Cardiac septum (tissue), 1 donor: ENCODE data around the gene ITSN1. TPM values are rescaled to one million over a fixed set of nuclear protein-coding genes. Genes with fewer than 3 reads are reported as not detected.

Experiments
- DNase-seq: peaks from one replicate; pipeline ENCODE4 v3.0.0-alpha.2; 2020; ENCODE audit warnings: low spot score
- intact Hi-C: fragments of 100-400 bp; cut with DNase I; formaldehyde crosslinking; loops from one replicate; pipeline ENCODE4 v1.14.0; 2022
- total RNA-seq: library from RNA; stranded (reverse); fragmentation: NEBNext Ultra II Directional; extraction: Animal tissue kit (Norgen Biotek cat#: 25700); gene quantifications from one replicate; pipeline ENCODE4 v1.2.1, GENCODE V29; 2021
- donor health status: DM: no; HTN: no; CAD: no.

The ITSN1 gene
- total RNA-seq, 1 donor from 2014 or later = 25.5 TPM

DNA sequence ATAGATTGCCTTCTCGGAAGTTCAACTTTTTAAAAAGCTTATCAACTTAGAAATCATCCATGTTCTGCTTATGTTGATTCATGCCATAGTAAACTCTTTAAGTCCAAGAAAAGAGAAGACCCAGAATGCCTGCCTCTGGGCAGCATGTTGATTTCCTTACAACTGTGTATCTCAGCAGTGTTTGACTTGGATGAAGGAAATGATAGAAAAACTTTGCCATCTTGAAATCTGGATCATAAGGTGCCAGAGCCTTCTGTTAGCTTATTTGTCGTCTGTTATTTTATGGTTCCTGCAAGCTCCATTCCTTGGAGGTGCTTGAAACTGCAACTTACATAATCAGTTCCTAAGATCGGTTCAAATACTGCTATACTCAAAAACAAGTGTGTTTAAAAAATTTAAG, 148.8 kb downstream of the ITSN1 start:
- intact Hi-C loops = no loop called here
- DNase-seq = no peak

DNA sequence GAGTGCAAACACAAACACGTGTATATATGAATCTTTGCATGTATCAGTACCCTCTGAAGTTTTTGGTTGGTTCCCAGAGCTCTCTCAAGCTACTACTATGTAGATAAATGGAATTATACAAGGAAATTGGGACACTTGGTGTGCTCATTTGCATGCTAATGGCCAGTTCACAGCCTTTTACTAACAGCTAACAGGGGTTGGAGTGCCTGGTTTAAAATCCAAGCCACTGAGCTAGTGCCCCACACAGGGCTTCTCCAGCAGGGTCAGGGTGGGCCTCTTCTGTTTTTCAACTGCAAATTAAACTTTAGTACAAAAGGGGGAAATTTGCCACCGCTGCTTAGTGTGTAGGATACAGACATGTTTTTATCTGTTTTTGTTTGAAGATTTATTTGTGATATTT, 152.3 kb downstream of the ITSN1 start:
- intact Hi-C loops = no loop called here
- no peak for DNase-seq

DNA sequence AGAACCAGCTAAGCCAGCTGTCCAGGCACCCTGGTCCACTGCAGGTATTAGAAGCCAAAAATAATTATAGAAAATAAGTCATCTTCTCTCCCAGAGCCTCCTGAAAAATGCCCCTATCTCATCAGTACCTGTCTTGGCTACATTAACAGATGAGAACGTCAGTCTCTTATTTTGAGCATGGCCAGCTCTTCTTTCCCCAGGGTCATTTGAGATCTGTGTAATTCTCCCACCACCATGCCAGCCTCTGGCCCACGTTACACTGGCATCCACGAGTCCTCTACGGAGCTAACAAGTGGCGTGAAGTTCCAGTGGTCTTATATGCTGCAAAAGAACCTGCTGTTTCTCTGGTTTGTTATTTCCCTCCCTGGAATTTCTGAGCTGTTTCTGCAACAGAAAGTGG, 155.3 kb downstream of the ITSN1 start:
- no peak for DNase-seq
- intact Hi-C loops = no loop called here

DNA sequence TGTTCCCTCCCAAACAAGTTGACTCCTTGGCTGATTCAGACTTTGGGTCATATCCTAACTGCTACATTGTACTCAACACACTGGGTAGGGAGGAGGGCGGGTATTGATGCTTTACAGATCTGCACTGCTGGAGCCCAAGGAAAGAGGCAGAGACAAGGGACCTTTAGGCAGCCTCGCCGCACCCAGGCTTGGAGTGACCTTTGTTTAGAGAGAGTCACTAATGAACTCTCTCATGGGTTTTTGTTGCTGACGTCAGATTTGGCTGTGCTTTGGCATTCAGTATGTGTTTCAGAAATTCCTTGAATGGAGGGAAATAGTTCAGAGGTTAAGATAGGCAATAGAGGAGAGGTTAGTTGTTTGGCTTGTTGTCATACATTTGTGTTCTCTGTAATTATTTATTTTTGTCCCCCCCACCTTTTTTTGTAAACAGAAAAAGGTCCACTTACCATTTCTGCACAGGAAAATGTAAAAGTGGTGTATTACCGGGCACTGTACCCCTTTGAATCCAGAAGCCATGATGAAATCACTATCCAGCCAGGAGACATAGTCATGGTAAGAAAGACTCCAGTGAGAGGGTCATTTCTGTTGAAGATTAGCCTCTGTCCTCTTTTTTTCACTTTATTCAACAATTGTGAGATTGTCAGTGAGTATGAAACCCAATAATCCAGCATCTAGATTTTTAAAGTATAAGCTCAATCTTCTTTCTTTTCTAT, 157.2 kb downstream of the ITSN1 start:
- intact Hi-C loops = no loop called here
- DNase-seq = no peak

DNA sequence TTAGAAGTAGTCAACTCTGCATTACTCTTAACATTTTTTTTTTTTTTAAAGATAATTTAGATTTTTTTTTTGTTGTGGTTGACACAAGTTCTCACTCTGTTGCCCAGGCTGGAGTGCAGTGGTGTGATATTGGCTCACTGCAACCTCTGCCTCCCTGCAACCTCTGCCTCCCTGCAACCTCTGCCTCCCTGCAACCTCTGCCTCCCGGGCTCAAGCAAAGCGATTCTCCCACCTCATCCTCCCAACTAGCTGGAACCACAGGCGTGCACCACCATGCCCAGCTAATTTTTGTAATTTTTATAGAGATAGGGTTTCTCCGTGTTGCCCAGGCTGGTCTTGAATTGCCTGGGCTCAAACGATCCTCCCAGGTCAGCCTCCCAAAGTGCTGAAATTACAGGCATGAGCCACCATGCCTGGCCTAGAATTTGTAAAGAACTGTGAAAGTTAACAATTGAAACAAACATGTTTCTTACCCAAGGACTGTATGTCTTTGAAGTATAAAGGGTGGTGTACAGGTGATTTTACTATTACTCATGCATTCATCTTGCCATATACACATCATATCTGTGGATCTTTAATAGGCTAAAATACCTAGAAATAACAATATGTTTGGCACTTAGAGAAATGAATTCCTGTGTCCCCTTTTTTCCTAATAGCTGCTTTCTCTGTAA, 158.6 kb downstream of the ITSN1 start:
- intact Hi-C loops = no loop called here
- no peak for DNase-seq

DNA sequence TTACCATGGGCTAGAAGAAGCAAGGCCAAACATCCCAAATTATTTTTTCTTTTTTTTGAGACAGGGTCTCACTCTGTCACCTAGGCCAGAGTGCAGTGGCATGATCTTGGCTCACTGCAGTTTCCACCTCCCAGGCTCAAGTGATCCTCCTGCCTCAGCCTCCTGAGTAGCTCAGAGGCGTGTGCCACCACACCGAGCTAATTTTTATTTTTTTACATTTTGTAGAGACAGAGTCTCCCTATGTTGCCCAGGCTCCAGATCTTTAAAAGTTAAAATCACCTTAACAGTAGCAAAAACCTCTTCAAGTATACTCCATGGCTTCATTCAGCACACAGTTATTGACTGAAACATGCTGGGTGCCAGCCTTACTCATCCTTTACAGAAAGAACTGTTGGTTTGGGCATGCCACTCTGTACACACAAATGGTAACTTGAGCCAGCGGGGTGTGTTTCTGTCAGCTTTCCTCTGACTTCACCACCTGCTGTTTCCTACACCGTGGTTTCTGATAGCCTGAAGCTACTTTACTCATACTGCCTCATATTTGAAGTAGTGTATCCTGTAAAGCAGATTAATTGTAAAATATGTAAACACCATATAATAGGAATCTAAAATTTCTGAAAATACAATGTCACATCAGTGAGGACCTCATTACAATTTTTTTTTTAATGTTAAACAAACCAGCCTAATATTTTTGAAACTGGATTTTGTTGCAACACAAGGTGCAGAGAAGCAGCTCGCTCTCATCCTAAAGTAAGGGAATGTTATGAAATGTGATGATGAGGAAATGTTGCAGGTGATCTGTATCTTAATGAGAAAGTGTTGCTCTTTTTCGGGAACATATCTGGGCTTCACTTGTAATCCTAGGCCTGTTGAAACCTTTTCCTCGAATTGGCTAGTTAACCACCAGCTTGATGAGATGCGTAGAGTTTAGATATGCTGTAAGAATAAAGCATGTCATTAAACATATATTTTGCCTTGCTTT, 159.4 kb downstream of the ITSN1 start:
- intact Hi-C loops = no loop called here
- DNase-seq = no peak

DNA sequence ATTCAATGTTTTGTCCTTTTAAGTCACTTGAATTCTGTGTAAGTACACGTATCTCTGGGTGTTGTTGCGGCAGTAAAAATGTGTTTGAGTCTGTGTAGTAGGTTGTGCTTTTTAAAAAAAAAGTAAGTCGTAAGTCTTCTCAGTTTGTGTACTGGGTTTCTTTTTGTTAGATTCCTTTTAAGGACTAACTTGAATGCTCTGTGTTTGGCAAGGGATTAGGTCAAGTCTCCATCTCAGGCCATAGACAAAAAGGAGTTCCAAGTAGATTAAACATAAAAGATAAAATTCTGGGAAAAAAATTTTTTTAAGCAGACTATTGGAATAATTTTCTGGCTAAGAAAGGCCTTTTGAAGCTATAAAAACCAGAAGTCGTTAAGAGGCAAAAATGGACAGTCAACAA, 160.2 kb downstream of the ITSN1 start:
- no peak for DNase-seq
- intact Hi-C loops = no loop called here

DNA sequence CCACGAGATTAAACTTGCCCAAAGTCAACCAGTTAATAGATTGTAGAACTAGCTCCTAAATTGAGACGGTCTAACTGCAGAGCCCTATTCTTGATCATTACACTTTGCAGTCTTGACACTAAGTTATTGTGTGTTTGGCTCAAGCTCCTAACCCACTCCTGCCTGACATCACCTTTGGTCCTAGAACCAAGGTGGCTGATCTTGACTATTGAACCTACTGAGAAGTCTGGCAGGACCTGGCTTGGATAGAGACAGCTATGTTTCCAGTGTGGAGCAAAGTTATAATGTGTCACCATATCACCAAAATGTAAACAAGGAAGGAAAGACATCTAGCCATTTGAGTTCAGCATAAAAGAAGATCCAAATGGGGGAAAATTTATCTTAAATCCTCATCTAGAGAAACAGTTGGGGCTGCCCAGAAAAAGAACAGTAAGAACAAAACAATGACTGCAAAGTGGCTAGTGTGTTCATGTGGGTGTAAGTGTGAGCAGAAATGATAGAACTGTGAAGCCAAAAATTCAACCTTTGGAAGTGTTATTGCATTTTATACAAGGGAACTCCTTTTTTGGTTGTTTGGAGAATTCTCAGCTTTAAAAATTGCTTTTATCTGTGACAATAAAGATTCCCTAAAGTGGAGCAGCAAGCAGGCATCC, 166.5 kb downstream of the ITSN1 start:
- intact Hi-C loops = no loop called here
- DNase-seq = no peak

DNA sequence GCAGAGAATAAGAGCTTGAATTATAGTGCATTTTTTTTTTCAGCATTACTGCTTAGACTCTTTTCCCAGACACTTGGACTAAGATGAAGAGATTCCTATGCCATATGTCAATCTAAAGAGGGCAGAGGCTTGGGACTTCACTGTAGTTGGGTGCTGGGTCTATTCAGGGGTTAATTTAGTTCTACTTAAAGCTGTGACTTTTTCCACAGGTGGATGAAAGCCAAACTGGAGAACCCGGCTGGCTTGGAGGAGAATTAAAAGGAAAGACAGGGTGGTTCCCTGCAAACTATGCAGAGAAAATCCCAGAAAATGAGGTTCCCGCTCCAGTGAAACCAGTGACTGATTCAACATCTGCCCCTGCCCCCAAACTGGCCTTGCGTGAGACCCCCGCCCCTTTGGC, 168.5 kb downstream of the ITSN1 start:
- intact Hi-C loops = no loop called here
- DNase-seq = no peak

DNA sequence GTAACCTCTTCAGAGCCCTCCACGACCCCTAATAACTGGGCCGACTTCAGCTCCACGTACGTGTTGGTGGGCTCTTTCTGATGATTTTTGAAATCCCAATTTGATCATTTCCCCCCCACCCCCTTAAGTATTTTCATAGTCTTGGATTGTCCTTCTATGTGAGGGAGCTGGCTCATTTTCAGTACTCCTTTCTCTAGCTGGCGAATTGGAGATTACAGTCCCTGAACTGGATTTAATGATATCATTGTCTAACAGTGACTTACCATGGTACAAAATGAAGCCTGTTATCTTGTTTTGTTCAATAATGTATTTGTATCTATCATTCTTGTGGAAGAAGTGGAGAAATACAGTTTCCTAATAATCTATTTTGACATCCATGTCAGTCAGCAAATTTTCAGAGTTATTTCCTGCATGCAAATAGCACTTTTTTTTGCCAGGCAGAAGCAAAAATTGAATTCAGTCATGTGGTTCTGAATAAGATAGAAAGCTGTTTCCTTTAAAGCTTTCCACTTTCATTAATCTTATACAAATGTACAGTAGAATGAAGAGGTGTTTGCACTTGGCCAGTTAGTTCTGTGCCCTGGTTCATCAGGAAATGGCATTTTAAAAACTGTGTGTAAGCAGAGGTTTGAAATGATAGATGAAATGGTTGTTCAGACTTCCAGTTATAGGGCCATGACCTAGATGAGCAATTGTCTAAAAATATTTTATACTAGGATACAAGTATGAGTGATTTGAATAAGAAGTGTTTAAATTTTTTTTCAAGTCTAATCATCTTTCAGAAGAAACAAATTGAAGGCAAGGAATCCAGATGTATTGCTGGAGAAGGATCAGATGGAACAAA, 169.1 kb downstream of the ITSN1 start:
- intact Hi-C loops = no loop called here

DNA sequence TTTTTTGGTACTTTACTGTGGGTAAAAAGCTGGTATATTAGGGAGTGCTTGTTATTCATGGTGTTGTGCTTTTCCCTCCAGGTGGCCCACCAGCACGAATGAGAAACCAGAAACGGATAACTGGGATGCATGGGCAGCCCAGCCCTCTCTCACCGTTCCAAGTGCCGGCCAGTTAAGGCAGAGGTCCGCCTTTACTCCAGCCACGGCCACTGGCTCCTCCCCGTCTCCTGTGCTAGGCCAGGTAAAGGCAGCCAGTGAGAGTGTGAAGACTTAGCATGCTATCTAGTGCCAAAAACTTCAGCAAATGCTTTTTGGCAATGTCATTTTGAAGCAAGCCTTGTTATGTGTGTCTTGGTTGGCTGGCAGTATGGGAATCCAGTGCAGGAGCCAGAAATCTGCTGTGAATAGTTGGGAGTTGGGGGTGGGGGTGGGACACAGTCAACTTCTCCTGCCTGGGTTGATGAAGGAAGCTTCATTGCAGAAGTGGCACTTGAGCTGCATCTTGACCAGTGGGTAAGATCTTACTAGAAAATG, 171.6 kb downstream of the ITSN1 start:
- no peak for DNase-seq
- intact Hi-C loops = no loop called here

More for the DNA sequence above, 169.1 kb downstream of the ITSN1 start:
- no peak for DNase-seq

DNA sequence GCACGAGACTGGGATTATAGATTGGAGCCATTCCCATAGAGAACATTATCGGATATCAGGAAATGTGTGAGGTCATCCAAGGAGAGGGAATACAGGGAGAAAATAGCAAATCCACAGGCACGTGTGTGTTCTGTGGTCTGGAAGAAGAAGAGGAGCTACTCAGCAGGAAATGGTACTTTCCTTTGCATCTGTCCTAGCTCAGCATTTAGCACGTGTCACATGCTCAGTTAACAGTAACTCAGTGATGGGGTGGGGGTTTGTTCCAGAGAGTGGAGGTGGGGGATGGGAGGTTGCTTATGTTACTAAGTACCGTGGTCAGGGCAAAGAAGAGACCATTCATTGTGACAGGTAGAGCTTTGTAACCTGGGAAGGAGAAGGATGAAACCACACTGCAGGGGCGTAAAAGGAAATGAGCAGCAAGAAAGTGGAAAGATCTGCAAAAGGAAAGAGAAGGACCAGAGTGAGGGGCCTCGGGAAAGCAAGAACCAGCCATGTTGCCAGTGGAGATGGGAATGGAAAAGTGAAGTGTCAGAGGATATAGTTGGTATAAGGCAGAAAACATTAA, 172.9 kb downstream of the ITSN1 start:
- DNase-seq = no peak
- intact Hi-C loops = no loop called here

DNA sequence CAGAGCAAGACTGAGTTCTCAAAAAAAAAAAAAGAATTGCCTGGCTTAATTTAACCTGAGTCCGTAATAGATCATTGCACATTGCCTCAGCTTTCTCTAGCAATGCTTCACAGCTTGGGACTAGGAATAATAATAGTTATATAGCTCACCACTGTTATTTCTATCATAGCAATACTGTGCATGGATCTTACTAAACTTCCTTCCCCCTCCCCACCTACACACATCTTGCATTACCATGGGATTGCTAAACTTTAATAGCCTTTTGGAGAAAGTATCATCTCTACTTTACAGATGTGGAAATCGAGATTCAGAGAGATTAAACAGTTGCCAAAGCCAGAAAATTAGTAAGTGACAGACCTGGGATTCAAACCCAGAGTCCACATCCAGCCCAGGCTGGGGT, 173.9 kb downstream of the ITSN1 start:
- no peak for DNase-seq
- intact Hi-C loops = no loop called here

DNA sequence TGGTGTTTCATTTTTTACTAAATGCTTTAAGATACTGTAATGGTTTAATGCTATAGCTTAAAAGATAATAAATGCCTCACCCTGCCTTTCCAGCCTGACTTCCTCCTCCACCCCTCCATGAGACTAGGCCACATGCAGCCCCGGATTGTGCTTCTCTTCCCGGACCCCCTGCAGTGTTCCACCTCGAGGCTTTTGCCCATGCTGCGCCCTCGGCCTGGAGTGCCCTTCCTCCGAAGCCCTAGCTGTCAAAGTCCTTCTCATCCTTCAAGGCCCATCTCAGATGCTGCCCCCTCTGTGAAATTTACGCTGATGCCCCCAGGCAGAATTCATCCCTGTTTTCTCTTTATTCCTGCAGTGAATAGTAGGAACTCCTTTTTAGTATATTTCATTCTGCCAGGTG, 174.8 kb downstream of the ITSN1 start:
- DNase-seq = no peak
- intact Hi-C loops = no loop called here

DNA sequence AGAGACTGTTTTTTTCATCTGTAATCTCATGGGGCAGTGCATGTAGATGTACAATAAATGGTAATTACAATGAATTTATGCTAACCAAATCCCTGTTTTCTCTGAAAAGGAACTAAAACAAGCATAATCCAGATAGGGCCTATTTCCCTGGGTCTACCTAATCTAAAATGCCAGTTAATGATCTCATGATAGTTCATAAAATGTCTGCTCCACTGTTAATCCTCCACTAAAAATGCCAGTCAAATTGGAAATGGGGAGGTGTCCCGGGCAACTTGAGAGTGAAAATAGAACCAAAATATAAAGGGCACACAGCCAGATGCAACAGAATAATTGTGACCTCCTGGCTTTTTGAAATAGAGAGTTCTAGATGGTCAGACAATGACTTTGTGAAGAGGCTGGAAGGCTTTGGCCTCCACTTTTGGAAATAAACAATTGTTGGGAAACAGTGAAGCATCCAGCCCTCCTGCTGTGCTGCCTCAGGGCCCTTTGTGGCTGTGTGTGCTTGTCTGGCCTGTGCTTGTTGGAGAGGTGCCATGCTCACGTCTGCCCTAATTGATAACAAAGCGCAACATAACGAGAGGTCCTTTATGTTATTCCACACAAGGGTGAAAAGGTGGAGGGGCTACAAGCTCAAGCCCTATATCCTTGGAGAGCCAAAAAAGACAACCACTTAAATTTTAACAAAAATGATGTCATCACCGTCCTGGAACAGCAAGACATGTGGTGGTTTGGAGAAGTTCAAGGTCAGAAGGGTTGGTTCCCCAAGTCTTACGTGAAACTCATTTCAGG, 175.6 kb downstream of the ITSN1 start:
- DNase-seq = no peak
- intact Hi-C loops = no loop called here

DNA sequence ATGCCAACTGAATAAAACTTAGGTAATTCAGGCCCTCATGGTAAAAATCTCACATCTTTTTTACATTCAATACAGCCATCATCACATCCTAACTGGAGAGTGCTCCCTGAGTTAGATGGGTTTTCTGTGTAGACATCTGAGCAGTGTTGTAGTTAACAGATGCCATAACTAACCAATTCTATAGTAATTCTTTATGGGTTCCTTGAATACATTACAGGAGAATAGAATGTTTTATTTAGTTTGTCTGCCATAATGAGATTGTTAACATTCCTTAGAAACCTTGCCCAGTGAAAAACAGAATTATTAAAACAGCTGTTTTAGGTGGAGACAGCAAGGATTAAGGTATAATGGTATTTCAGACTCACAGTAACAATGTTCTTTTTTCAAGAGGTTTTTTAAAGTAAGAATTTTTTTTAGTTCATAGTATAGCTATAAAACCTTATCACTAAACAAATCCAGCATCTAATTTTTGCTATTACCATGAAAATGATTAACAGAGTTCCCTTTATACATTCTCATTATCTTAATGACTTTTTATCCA, 178.0 kb downstream of the ITSN1 start:
- DNase-seq = no peak
- intact Hi-C loops = no loop called here

DNA sequence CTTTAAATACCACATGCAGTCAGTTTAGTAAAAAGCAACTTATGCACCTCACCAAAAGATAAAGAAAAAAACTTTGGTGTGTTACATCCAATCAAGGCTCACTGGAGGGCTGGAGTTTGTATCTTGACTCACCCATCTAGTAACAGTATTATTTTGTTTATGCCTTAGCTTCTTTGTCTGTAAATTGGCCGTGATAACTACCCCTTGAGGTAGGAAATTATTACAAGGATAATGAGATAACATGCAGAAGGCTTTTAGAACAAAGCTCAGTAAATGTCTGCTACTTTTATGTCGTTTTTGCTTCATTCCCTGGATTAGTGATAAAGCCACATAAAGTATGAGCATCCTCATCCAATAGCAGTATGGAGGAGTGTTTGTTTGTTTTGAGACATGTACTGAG, 178.5 kb downstream of the ITSN1 start:
- intact Hi-C loops = no loop called here
- no peak for DNase-seq
